ENCODE measurements around the gene TSTD2. TPM values are rescaled to one million over a fixed set of nuclear protein-coding genes. Genes with fewer than 3 reads are reported as not detected.

The TSTD2 gene
- total RNA-seq, 3 donors from 2014 or later: 21.8 to 25.9 (median 24.4) TPM

DNA sequence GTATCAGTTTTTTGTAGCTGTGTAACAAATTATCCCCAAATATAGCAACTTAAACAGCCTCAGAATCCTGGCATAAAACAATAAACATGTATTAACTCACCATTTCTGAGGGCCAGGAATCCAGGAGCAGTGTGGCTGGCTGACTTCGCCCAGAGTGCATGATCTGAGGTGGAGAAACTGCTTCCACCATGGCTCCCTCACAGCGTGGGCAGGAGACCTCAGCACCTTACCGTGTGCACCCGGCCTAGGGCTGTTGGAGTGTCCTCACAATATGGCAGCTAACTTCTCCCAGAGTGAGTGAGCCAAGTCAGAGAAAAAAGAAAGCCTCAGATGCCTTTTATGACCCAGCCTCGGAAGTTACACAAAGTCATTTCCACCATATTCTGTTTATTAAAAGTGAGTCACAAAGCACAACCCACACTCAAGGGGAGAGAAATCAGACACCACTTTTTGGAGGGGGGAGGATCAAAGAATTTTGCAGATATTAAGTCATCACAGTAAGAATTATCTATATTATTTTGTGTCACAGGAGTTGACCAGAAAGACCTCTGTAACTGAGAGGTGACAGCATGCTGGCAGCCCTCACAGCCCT, 59.6 kb downstream of the TSTD2 start:
- Histone ChIP-seq H3K4me1 (no peaks in the 10 kb centered on the region), H3K4me3 (no peak overlapping the region), H3K36me3 (no peaks in the 10 kb centered on the region), H3K27me3 (no peaks in the 10 kb centered on the region), H3K27ac (no peak overlapping the region), H3K9me3 (no peaks in the 10 kb centered on the region)
- no peak for TF ChIP-seq POLR2A (IDR thresholded peaks at IDR 0.05)
- TF ChIP-seq CTCF (IDR thresholded peaks at IDR 0.05): no peak
- no peak for TF ChIP-seq POLR2AphosphoS5 (IDR thresholded peaks at IDR 0.05)
- DNase-seq (ENCODE audit: low spot score in 2 of 2): no peak
- intact Hi-C loops (cut with DNase I; ENCODE audit: low total_unique reads): no loop called here

GRCh38 chr9:97572892-97573365, 60.2 kb downstream of the TSTD2 start:
- no peak for TF ChIP-seq POLR2AphosphoS5 (IDR thresholded peaks at IDR 0.05)
- no peak for TF ChIP-seq CTCF (IDR thresholded peaks at IDR 0.05)
- TF ChIP-seq POLR2A (IDR thresholded peaks at IDR 0.05): no peak
- H3K4me1 ChIP-seq: no peaks in the 10 kb centered on the region
- no peaks in the 10 kb centered on the region for H3K36me3 ChIP-seq
- no peak overlapping the region for H3K4me3 ChIP-seq
- H3K27me3 ChIP-seq: no peaks in the 10 kb centered on the region
- no peak for DNase-seq (ENCODE audit: low spot score in 2 of 2)
- no peaks in the 10 kb centered on the region for H3K9me3 ChIP-seq
- H3K27ac ChIP-seq: no peak overlapping the region
- intact Hi-C loops (cut with DNase I; ENCODE audit: low total_unique reads): no loop called here

DNA sequence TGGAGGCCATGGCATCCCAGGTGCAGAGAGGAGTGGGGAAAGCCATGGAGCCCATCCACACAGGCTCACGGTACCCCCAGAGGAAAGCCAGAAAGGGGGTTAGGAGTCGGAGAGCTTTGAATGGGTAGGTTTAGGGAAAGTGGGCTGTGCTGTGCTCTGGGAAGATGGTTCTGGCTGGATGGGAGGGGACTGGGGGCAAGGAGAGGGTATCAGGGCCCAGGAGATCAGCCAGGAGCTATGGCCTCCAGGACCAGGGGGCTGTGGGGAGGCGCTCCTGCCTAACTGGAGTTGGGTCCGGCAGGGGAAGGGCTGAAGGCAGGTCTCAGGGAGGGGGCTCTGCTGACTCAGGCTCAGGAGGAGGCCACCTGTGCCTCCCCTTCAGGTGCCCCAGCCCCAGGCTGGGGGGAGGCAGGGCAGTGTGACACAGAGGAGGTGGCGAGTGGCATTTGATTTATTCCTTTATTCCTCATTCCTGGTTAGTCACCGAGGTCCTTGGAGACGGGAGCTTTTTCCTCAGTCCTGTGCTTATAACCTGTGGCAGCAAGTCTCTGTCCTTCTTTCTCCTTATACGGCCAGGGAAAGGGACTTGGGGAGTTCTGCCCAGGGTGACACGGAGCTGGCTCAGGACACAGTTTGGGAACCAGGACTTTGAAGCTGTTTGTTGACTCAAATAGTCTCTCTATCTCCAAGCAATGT, 60.8 kb downstream of the TSTD2 start:
- H3K36me3 ChIP-seq: no peaks in the 10 kb centered on the region
- no peak overlapping the region for H3K27ac ChIP-seq

GRCh38 chr9:97571664-97572063, 61.5 kb downstream of the TSTD2 start:
- no peak for DNase-seq (ENCODE audit: low spot score in 2 of 2)
- Histone ChIP-seq H3K4me1 (no peaks in the 10 kb centered on the region), H3K36me3 (no peaks in the 10 kb centered on the region), H3K9me3 (no peaks in the 10 kb centered on the region), H3K27me3 (no peaks in the 10 kb centered on the region), H3K4me3 (no peak overlapping the region), H3K27ac (no peak overlapping the region)
- intact Hi-C loops (cut with DNase I; ENCODE audit: low total_unique reads): no loop called here
- TF ChIP-seq POLR2AphosphoS5 (IDR thresholded peaks at IDR 0.05) (no peak), CTCF (IDR thresholded peaks at IDR 0.05) (no peak), POLR2A (IDR thresholded peaks at IDR 0.05) (no peak)

More for the DNA sequence above, 60.8 kb downstream of the TSTD2 start:
- Histone ChIP-seq H3K9me3 (no peaks in the 10 kb centered on the region), H3K27me3 (no peaks in the 10 kb centered on the region), H3K4me1 (no peaks in the 10 kb centered on the region), H3K4me3 (no peak overlapping the region)
- TF ChIP-seq POLR2AphosphoS5 (IDR thresholded peaks at IDR 0.05) (no peak), POLR2A (IDR thresholded peaks at IDR 0.05) (no peak), CTCF (IDR thresholded peaks at IDR 0.05) (no peak)
- DNase-seq (ENCODE audit: low spot score in 2 of 2): no peak
- intact Hi-C loops (cut with DNase I; ENCODE audit: low total_unique reads): no loop called here

DNA sequence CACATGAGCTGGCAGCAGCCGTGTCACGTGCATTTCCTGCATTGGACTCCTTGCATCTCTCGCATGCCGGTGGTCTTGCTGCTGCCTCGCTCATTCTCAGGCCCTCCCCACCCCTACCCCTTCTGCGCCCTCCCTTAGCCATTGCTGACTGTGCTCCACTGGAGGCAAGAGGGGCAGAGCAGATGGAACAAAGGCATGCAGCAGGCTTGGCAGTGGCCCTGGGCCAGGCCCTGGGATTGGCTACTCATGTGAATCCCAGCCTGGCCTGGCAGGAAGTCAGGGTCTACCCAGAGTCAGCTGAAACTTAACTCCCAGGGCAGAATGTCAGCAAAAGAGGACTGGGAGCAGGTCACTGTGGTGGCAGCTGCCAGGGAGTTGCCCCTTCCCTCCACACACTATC, 62.3 kb downstream of the TSTD2 start:
- Histone ChIP-seq H3K4me1 (no peaks in the 10 kb centered on the region), H3K27me3 (no peaks in the 10 kb centered on the region), H3K4me3 (no peak overlapping the region), H3K27ac (no peak overlapping the region), H3K36me3 (no peaks in the 10 kb centered on the region), H3K9me3 (no peaks in the 10 kb centered on the region)
- intact Hi-C loops (cut with DNase I; ENCODE audit: low total_unique reads): no loop called here
- DNase-seq (ENCODE audit: low spot score in 2 of 2): no peak
- TF ChIP-seq POLR2AphosphoS5 (IDR thresholded peaks at IDR 0.05) (no peak), CTCF (IDR thresholded peaks at IDR 0.05) (no peak), POLR2A (IDR thresholded peaks at IDR 0.05) (no peak)
